Natural killer cell (primary cell): ENCODE measurements around the gene CCDC201. TPM values are rescaled to one million over a fixed set of nuclear protein-coding genes. Genes with fewer than 3 reads are reported as not detected.

Experiments
- ATAC-seq, 3 donors: fragments of 150-1000 bp in 2 of 3; fragments of 200-7000 bp in 1 of 3; cut with Tn5 transposase; 1 replicate in 1 of 3; 2 replicates in 2 of 3; pipeline ENCODE4 v1.10.0; 2021; ENCODE audit warnings: mild to moderate bottlenecking in 2 of 3, moderate library complexity in 2 of 3
- DNase-seq, 2 donors: peaks; one replicate each; pipeline versions ENCODE4 v3.0.0 to v3.0.0-alpha.2; 2013 to 2021; ENCODE audit warnings: mixed read lengths in 1 of 2
- H3K27ac ChIP-seq: one replicate; pipeline ENCODE4 v1.5.1; 2013; ENCODE audit warnings: mild to moderate bottlenecking, low read length
- H3K27me3 ChIP-seq: one replicate; pipeline ENCODE4 v1.6.1; 2013; ENCODE audit warnings: low read length; ENCODE audit not compliant: control insufficient read depth, insufficient read depth
- H3K36me3 ChIP-seq: one replicate; pipeline ENCODE4 v1.6.1; 2013; ENCODE audit warnings: low read length; ENCODE audit not compliant: control insufficient read depth, insufficient read depth
- H3K4me1 ChIP-seq: one replicate; pipeline ENCODE4 v1.6.1; 2013; ENCODE audit warnings: low read length; ENCODE audit not compliant: control insufficient read depth, insufficient read depth
- H3K4me3 ChIP-seq: one replicate; pipeline ENCODE4 v1.5.1; 2013; ENCODE audit warnings: low read length
- H3K9me3 ChIP-seq: one replicate; pipeline ENCODE4 v1.6.1; 2013; ENCODE audit warnings: low read length; ENCODE audit not compliant: control insufficient read depth, insufficient read depth
- H3K27ac Mint-ChIP-seq, 2 donors: one replicate each; pipeline ENCODE4 v1.8.0; 2022; ENCODE audit warnings: mild to moderate bottlenecking in 2 of 2, mixed read lengths in 2 of 2, moderate library complexity in 1 of 2
- H3K27me3 Mint-ChIP-seq, 2 donors: one replicate each; pipeline ENCODE4 v1.8.0; 2022; ENCODE audit warnings: low read depth in 2 of 2, mixed read lengths in 2 of 2
- H3K36me3 Mint-ChIP-seq: one replicate; pipeline ENCODE4 v1.8.0; 2022; ENCODE audit warnings: mixed read lengths
- H3K4me1 Mint-ChIP-seq, 2 donors: one replicate each; pipeline ENCODE4 v1.8.0; 2022; ENCODE audit warnings: mixed read lengths in 2 of 2
- H3K4me3 Mint-ChIP-seq: one replicate; pipeline ENCODE4 v1.8.0; 2022; ENCODE audit warnings: mild to moderate bottlenecking, moderate library complexity, mixed read lengths
- H3K9me3 Mint-ChIP-seq, 2 donors: one replicate each; pipeline ENCODE4 v1.8.0; 2022; ENCODE audit warnings: mixed read lengths in 2 of 2
- CTCF ChIP-seq: fragments of 200-600 bp; IDR thresholded peaks from one replicate; pipeline ENCODE4 v1.8.0; 2022; ENCODE audit warnings: antibody characterized with exemption
- WGBS: methylation state at CpG from one replicate; pipeline ENCODE4 v1.1.7; 2013; ENCODE audit warnings: missing lambda C conversion rate; ENCODE audit not compliant: insufficient coverage; 5-methylcytosine and 5-hydroxymethylcytosine counted together
- intact Hi-C: fragments of 100-400 bp; cut with micrococcal nuclease; formaldehyde crosslinking; loops from one replicate; pipeline ENCODE4 v1.14.2; 2022
- total RNA-seq, 4 donors: library from RNA; stranded (reverse); fragments of 120-200 nt in 1 of 4; gene quantifications; one replicate each; pipeline versions ENCODE4 v1.2.3 to v1.2.4, GENCODE V29; 2013 to 2022

CCDC201 gene
- total RNA-seq, 3 donors from 2014 or later (not counting 1 experiment from before 2014, with no cell fraction given): not detected

GRCh38 chr7:45873355-45873754 lies 473 bp upstream of the CCDC201 start:
- intact Hi-C loops: no loop called here
- H3K9me3 ChIP-seq: no peaks in the 10 kb centered on the region
- Mint-ChIP-seq H3K27me3 (peaks cover 0 to 6% of the 10 kb centered on the region in 2 donors), H3K4me1 (no peaks in the 10 kb centered on the region), H3K9me3 (no peaks in the 10 kb centered on the region), H3K36me3 (no peaks in the 10 kb centered on the region), H3K4me3 (no peak overlapping the region), H3K27ac (no peak overlapping the region)
- H3K27ac ChIP-seq: no peak overlapping the region
- DNase-seq (no peak), ATAC-seq (no peak)
- H3K36me3 ChIP-seq: no peaks in the 10 kb centered on the region
- H3K27me3 ChIP-seq: no peaks in the 10 kb centered on the region
- no peak overlapping the region for H3K4me3 ChIP-seq
- no peaks in the 10 kb centered on the region for H3K4me1 ChIP-seq
- WGBS: 83% methylated on average over 6 of the region's 6 CpGs
- no peak for TF ChIP-seq CTCF

GRCh38 chr7:45872116-45873034 lies 507 bp downstream of the CCDC201 start:
- DNase-seq: no peak
- Mint-ChIP-seq H3K9me3 (no peaks in the 10 kb centered on the region), H3K27me3 (peaks cover 0 to 6% of the 10 kb centered on the region in 2 donors), H3K4me3 (no peak overlapping the region), H3K36me3 (no peaks in the 10 kb centered on the region), H3K27ac (no peak overlapping the region), H3K4me1 (no peaks in the 10 kb centered on the region)
- no peak for TF ChIP-seq CTCF
- no peak for ATAC-seq
- Histone ChIP-seq H3K27me3 (no peaks in the 10 kb centered on the region), H3K27ac (no peak overlapping the region), H3K9me3 (no peaks in the 10 kb centered on the region), H3K4me3 (no peak overlapping the region), H3K36me3 (no peaks in the 10 kb centered on the region), H3K4me1 (no peaks in the 10 kb centered on the region)
- intact Hi-C loops: no loop called here
- 76% methylated on average over 10 of the region's 10 CpGs for WGBS

GRCh38 chr7:45869426-45869825 lies 3.5 kb downstream of the CCDC201 start:
- whole genome bisulfite sequencing: 78% methylated on average over 4 of the region's 4 CpGs
- peaks cover 0 to 6% of the 10 kb centered on the region in 2 donors for H3K27me3 Mint-ChIP-seq
- no peaks in the 10 kb centered on the region for H3K36me3 Mint-ChIP-seq
- ATAC-seq (no peak), DNase-seq (no peak)
- no peaks in the 10 kb centered on the region for H3K9me3 Mint-ChIP-seq
- H3K36me3 ChIP-seq: no peaks in the 10 kb centered on the region
- no peak overlapping the region for H3K27ac Mint-ChIP-seq
- H3K4me1 ChIP-seq: no peaks in the 10 kb centered on the region
- no peak overlapping the region for H3K4me3 ChIP-seq
- H3K9me3 ChIP-seq: no peaks in the 10 kb centered on the region
- H3K27ac ChIP-seq: no peak overlapping the region
- TF ChIP-seq CTCF: no peak
- intact Hi-C loops: no loop called here
- H3K4me1 Mint-ChIP-seq: no peaks in the 10 kb centered on the region
- H3K27me3 ChIP-seq: no peaks in the 10 kb centered on the region
- no peak overlapping the region for H3K4me3 Mint-ChIP-seq
